IMR-90 (cell line): ENCODE measurements around the gene ESRP2. TPM values are rescaled to one million over a fixed set of nuclear protein-coding genes. Genes with fewer than 3 reads are reported as not detected.

Experiments used
- ATAC-seq: fragments of 200-7000 bp; cut with Tn5 transposase; 2 replicates; pipeline ENCODE4 v1.9.1; 2020; ENCODE audit warnings: low read depth, mild to moderate bottlenecking, moderate library complexity
- BruUV-seq: library from RNA; stranded (reverse); fragments of 400-500 nt; replicated peaks from 2 replicates; lab custom pipeline; 2021; lab: Mats Ljungman, UMichigan
- CTCF ChIA-PET: fragments of 300-600 bp; formaldehyde crosslinking; extraction: SDS; loops from one replicate; lab custom pipeline; 2021; ENCODE audit warnings: antibody characterized with exemption; lab: Yijun Ruan, JAX
- POLR2A ChIA-PET: fragments of 300-600 bp; sonication (Branson Sonifier 250); formaldehyde crosslinking; loops from one replicate; lab custom pipeline; 2022; ENCODE audit warnings: antibody characterized with exemption; ENCODE audit not compliant: unreplicated experiment; lab: Charles Lee
- DNase-seq: peaks from one replicate; pipeline ENCODE4 v3.0.0; 2013
- H2AFZ ChIP-seq: replicated peaks from 2 replicates; pipeline ENCODE3; 2013; ENCODE audit warnings: low read length, mild to moderate bottlenecking; ENCODE audit not compliant: poor library complexity
- H2AK5ac ChIP-seq: 2 replicates; pipeline ENCODE4 v1.6.1; 2013; ENCODE audit warnings: low read depth, low read length, inconsistent platforms
- H2AK9ac ChIP-seq: replicated peaks from 2 replicates; pipeline ENCODE3; 2013; ENCODE audit warnings: mild to moderate bottlenecking, low read depth, low read length, moderate library complexity; ENCODE audit not compliant: poor library complexity
- H2BK120ac ChIP-seq: 2 replicates; pipeline ENCODE4 v1.6.1; 2013; ENCODE audit warnings: low read depth, low read length, inconsistent platforms
- H2BK15ac ChIP-seq: 3 replicates; pipeline ENCODE4 v1.6.1; 2013; ENCODE audit warnings: low read depth, low read length, inconsistent platforms
- H2BK20ac ChIP-seq: 2 replicates; pipeline ENCODE4 v1.6.1; 2013; ENCODE audit warnings: low read depth, mild to moderate bottlenecking, inconsistent platforms, low read length, moderate library complexity
- H2BK5ac ChIP-seq: 2 replicates; pipeline ENCODE4 v1.6.1; 2013; ENCODE audit warnings: mild to moderate bottlenecking, low read depth, low read length, inconsistent platforms; ENCODE audit not compliant: poor library complexity, severe bottlenecking
- H3K14ac ChIP-seq: replicated peaks from 2 replicates; pipeline ENCODE4 v1.6.1; 2013; ENCODE audit warnings: low read depth, low read length, inconsistent platforms
- H3K18ac ChIP-seq: 2 replicates; pipeline ENCODE4 v1.6.1; 2013; ENCODE audit warnings: low read depth, low read length, control low read depth
- H3K23ac ChIP-seq: 2 replicates; pipeline ENCODE4 v1.6.1; 2013; ENCODE audit warnings: low read depth, low read length, inconsistent platforms
- H3K27ac ChIP-seq: 2 replicates; pipeline ENCODE4 v1.5.1; 2013; ENCODE audit warnings: mild to moderate bottlenecking, control low read depth, low read length; ENCODE audit not compliant: insufficient read depth
- H3K27me3 ChIP-seq: 2 replicates; pipeline ENCODE4 v1.6.1; 2013; ENCODE audit warnings: low read length; ENCODE audit not compliant: control insufficient read depth, insufficient read depth
- H3K36me3 ChIP-seq: 2 replicates; pipeline ENCODE4 v1.6.1; 2013; ENCODE audit warnings: low read length, mixed read lengths; ENCODE audit not compliant: control insufficient read depth, insufficient read depth
- H3K4ac ChIP-seq: 2 replicates; pipeline ENCODE4 v1.6.1; 2013; ENCODE audit warnings: low read depth, low read length, inconsistent platforms
- H3K4me1 ChIP-seq: 2 replicates; pipeline ENCODE4 v1.6.1; 2013; ENCODE audit warnings: low read length, mixed read lengths; ENCODE audit not compliant: control insufficient read depth, insufficient read depth
- H3K4me2 ChIP-seq: 2 replicates; pipeline ENCODE4 v1.6.1; 2013; ENCODE audit warnings: low read depth, mild to moderate bottlenecking, control low read depth, low read length, moderate library complexity
- H3K4me3 ChIP-seq: 2 replicates; pipeline ENCODE4 v1.5.1; 2013; ENCODE audit warnings: low read depth, mild to moderate bottlenecking, control low read depth, low read length, moderate library complexity; ENCODE audit not compliant: insufficient read depth
- H3K56ac ChIP-seq: 2 replicates; pipeline ENCODE4 v1.6.1; 2013; ENCODE audit warnings: low read length, inconsistent platforms; ENCODE audit not compliant: insufficient read depth; ENCODE audit errors: extremely low read depth
- H3K79me1 ChIP-seq, 2 experiments: 2 replicates each; pipeline ENCODE4 v1.6.1; 2013; ENCODE audit warnings: low read length in 2 of 2, inconsistent platforms in 1 of 2, low read depth in 1 of 2
- H3K9ac ChIP-seq: 2 replicates; pipeline ENCODE4 v1.6.1; 2013; ENCODE audit warnings: low read depth, low read length, control low read depth
- H3K9me1 ChIP-seq: 2 replicates; pipeline ENCODE4 v1.6.1; 2013; ENCODE audit warnings: low read length, inconsistent platforms; ENCODE audit not compliant: insufficient read depth
- H3K9me3 ChIP-seq: 2 replicates; pipeline ENCODE4 v1.6.1; 2013; ENCODE audit warnings: low read length; ENCODE audit not compliant: control insufficient read depth, insufficient read depth
- H4K20me1 ChIP-seq: 2 replicates; pipeline ENCODE4 v1.6.1; 2013; ENCODE audit warnings: low read length, inconsistent platforms; ENCODE audit not compliant: insufficient read depth
- H4K5ac ChIP-seq: 2 replicates; pipeline ENCODE4 v1.6.1; 2013; ENCODE audit warnings: mild to moderate bottlenecking, low read depth, low read length, control low read depth
- H4K8ac ChIP-seq, 2 experiments: 2 replicates each; pipeline ENCODE4 v1.6.1; 2013; ENCODE audit warnings: low read depth in 2 of 2, low read length in 2 of 2, control low read depth in 1 of 2, inconsistent platforms in 1 of 2
- H4K91ac ChIP-seq: 2 replicates; pipeline ENCODE4 v1.6.1; 2013; ENCODE audit warnings: low read depth, low read length, inconsistent platforms; ENCODE audit not compliant: insufficient read depth
- BHLHE40 ChIP-seq: fragments of 150-350 bp; IDR thresholded peaks from 2 replicates; pipeline ENCODE4 v1.6.1; 2016; ENCODE audit warnings: mild to moderate bottlenecking, low read depth, low read length
- CHD1 ChIP-seq: IDR thresholded peaks from 2 replicates; pipeline ENCODE4 v1.6.1; 2012; ENCODE audit warnings: low read depth, low read length, improper control_type of control experiment
- CTCF ChIP-seq: conservative IDR thresholded peaks from 2 replicates; pipeline ENCODE4 v1.5.1; 2012; ENCODE audit warnings: mild to moderate bottlenecking, low read depth, low read length, improper control_type of control experiment
- FOS ChIP-seq: fragments of 150-350 bp; IDR thresholded peaks from 2 replicates; pipeline ENCODE4 v1.6.1; 2016; ENCODE audit warnings: low read depth, low read length
- MAFK ChIP-seq: IDR thresholded peaks from 2 replicates; pipeline ENCODE4 v1.6.1; 2012; ENCODE audit warnings: low read depth, low read length, improper control_type of control experiment
- MAZ ChIP-seq: IDR thresholded peaks from 2 replicates; pipeline ENCODE4 v1.6.1; 2012; ENCODE audit warnings: low read depth, mild to moderate bottlenecking, low read length, improper control_type of control experiment, moderate library complexity, borderline replicate concordance
- NFE2L2 ChIP-seq: fragments of 150-350 bp; IDR thresholded peaks from 2 replicates; pipeline ENCODE4 v1.6.1; 2016; ENCODE audit warnings: low read depth, mild to moderate bottlenecking, low read length
- RAD21 ChIP-seq: IDR thresholded peaks from 2 replicates; pipeline ENCODE4 v1.6.1; 2012; ENCODE audit warnings: low read length, improper control_type of control experiment
- RCOR1 ChIP-seq: IDR thresholded peaks from 2 replicates; pipeline ENCODE4 v1.6.1; 2012; ENCODE audit warnings: mild to moderate bottlenecking, low read length, improper control_type of control experiment; ENCODE audit not compliant: insufficient replicate concordance
- SMC3 ChIP-seq: fragments of 150-350 bp; IDR thresholded peaks from 2 replicates; pipeline ENCODE4 v1.6.1; 2016; ENCODE audit warnings: low read depth, mild to moderate bottlenecking, antibody characterized with exemption, low read length, moderate library complexity
- USF2 ChIP-seq: fragments of 150-350 bp; IDR thresholded peaks from 2 replicates; pipeline ENCODE4 v1.6.1; 2017; ENCODE audit warnings: mild to moderate bottlenecking, antibody characterized with exemption, low read length, low read depth
- WGBS, 2 experiments: methylation state at CpG; one replicate each; pipeline versions ENCODE4 v1.1.5 to v1.1.7; 2013; ENCODE audit warnings: missing lambda C conversion rate in 2 of 2; ENCODE audit not compliant: insufficient read length in 1 of 2; ENCODE audit errors: extremely low coverage in 2 of 2; 5-methylcytosine and 5-hydroxymethylcytosine counted together
- dilution Hi-C: fragments of 300-500 bp; cut with HindIII; formaldehyde crosslinking; loops from one replicate; pipeline ENCODE4 v1.14.3; 2018; ENCODE audit warnings: low sequenced_read_pairs; ENCODE audit not compliant: unreplicated experiment
- in situ Hi-C: fragments of 300-500 bp; cut with MboI; formaldehyde crosslinking; loops from 3 replicates; pipeline ENCODE4 v1.14.3; 2019; ENCODE audit warnings: low sequenced_read_pairs, inconsistent platforms, mixed read lengths
- intact Hi-C: fragments of 100-400 bp; cut with micrococcal nuclease; formaldehyde crosslinking; loops from 2 replicates; pipeline ENCODE4 v1.10.0; 2022
- polyA plus RNA-seq, 3 experiments: library from polyadenylated mRNA; depleted of rRNA; stranded (reverse); fragments of >200 nt; gene quantifications; 2 replicates each; pipeline ENCODE4 v1.2.3, GENCODE V29; 2012; ENCODE audit warnings: low replicate concordance in 1 of 3
- total RNA-seq: library from RNA; depleted of rRNA; stranded (reverse); fragments of >200 nt; gene quantifications from 2 replicates; pipeline ENCODE4 v1.2.3, GENCODE V29; 2012

The ESRP2 gene
- total and polyA plus RNA-seq, 2 of the 4 experiments (the other 2 are of a cell fraction): 0.07 TPM; not detected in 1

- CTCF ChIA-PET: no interaction called here
- TF ChIP-seq FOS (no peak), BHLHE40 (no peak), SMC3 (no peak), CTCF (no peak), MAFK (no peak), NFE2L2 (no peak), MAZ (no peak), USF2 (no peak), RCOR1 (no peak), CHD1 (no peak), RAD21 (no peak)
- no peak overlapping the region for H3K9ac ChIP-seq
Observed at GRCh38 chr16:68247400-68247799, 11.5 kb upstream of the ESRP2 start.

More at GRCh38 chr16:68247400-68247799, 11.5 kb upstream of the ESRP2 start:
- no peak overlapping the region for H3K14ac ChIP-seq
- H3K23ac ChIP-seq: no peak overlapping the region
- peaks cover 30 to 49% of the 10 kb centered on the region in 2 experiments for H3K79me1 ChIP-seq
- DNase-seq: no peak
- H3K18ac ChIP-seq: no peak overlapping the region
- H4K20me1 ChIP-seq: no peaks in the 10 kb centered on the region
- no peaks in the 10 kb centered on the region for H3K27me3 ChIP-seq
- H3K36me3 ChIP-seq: peaks cover 10% of the 10 kb centered on the region
- no peak overlapping the region for H3K56ac ChIP-seq
- POLR2A ChIA-PET: no interaction called here
- H2BK120ac ChIP-seq: no peak overlapping the region
- no peak for ATAC-seq
- intact Hi-C loops (no loop called here), dilution Hi-C loops (no loop called here), in situ Hi-C loops (no loop called here)
- no peak overlapping the region for H4K8ac ChIP-seq
- no peaks in the 10 kb centered on the region for H3K9me3 ChIP-seq
- no peak overlapping the region for H3K4me2 ChIP-seq
- no peak overlapping the region for H2BK20ac ChIP-seq
- H4K91ac ChIP-seq: no peak overlapping the region
- no peak overlapping the region for H2BK15ac ChIP-seq
- WGBS, 2 experiments: 100% methylated on average over 2 of the region's 4 CpGs; no CpG with 5 or more reads in 1 of the 2 experiments
- H2AK5ac ChIP-seq: 0 out of 2 replicates have a peak overlapping the region, but pooled peaks have one; percentile 33
- no peak overlapping the region for H2BK5ac ChIP-seq
- H3K4me1 ChIP-seq: peaks cover 14% of the 10 kb centered on the region
- H3K27ac ChIP-seq: no peak overlapping the region
- no peak overlapping the region for H3K4ac ChIP-seq
- peak overlapping the region; percentile 23 for H2AK9ac ChIP-seq
- no peak overlapping the region for H3K4me3 ChIP-seq
- H4K5ac ChIP-seq: no peak overlapping the region
- BruUV-seq: no TSS peak
- H2AFZ ChIP-seq: peak overlapping the region; percentile 18
- peaks cover 27% of the 10 kb centered on the region for H3K9me1 ChIP-seq
